Smooth muscle cell of the brain vasculature (primary cell): ENCODE results near the gene PRKAR1B.

ENCODE experiments used
- DNase-seq: peaks from one replicate; pipeline ENCODE4 v3.0.0-alpha.2; 2012; ENCODE audit warnings: low read depth, low spot score

Gene PRKAR1B

DNA sequence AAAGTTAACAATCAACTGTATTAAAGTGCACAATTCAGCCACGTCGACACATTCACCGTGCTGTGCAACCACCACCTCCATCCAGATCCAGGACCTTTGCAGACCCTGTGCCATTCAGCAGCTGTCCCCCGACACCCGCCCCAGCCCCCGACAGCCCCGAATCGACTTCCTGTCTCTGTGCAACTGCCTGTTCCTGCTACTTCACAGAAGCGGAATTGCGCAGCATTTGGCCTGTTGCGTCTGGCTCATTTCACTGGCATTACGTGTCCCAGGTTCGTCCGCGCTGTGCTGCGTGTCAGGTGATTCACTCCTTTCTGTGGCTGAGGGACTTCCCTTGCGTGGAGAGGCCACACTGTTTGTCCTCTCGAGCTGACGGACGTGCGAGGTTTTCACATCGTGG lies 33.8 kb downstream of the PRKAR1B start:
- no peak for DNase-seq

DNA sequence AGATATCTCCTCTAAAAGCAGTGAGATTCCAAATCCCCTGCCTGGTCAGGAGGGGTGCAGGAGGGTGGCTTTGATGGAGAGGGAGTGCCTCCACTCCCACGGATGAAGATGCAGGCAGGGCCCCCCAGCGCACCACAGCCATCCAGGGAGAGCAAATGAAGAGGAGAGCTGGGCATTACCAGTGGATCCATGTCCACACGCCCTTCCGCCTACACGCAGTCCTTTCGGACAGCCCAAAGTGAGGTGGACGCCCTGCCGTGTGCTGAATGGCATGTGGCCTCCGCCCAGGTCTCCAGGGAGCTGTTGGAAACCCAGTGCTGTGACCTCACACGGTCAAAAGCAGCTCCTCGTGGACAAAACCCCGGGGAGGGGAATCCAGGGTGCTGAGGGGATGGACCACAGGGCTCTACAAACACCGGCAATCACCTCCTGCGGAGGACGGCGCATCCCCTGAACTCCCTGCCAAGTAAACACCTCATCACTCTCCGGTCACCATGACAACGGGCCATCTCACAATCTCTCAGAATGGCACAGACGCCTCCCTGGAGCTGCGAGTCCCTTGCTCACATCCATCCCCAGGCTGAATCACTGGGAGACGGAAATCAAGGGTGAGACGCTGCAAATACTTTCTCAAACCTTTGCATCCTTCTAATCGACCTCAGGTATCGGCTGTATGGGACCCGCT lies 35.6 kb downstream of the PRKAR1B start:
- no peak for DNase-seq

DNA sequence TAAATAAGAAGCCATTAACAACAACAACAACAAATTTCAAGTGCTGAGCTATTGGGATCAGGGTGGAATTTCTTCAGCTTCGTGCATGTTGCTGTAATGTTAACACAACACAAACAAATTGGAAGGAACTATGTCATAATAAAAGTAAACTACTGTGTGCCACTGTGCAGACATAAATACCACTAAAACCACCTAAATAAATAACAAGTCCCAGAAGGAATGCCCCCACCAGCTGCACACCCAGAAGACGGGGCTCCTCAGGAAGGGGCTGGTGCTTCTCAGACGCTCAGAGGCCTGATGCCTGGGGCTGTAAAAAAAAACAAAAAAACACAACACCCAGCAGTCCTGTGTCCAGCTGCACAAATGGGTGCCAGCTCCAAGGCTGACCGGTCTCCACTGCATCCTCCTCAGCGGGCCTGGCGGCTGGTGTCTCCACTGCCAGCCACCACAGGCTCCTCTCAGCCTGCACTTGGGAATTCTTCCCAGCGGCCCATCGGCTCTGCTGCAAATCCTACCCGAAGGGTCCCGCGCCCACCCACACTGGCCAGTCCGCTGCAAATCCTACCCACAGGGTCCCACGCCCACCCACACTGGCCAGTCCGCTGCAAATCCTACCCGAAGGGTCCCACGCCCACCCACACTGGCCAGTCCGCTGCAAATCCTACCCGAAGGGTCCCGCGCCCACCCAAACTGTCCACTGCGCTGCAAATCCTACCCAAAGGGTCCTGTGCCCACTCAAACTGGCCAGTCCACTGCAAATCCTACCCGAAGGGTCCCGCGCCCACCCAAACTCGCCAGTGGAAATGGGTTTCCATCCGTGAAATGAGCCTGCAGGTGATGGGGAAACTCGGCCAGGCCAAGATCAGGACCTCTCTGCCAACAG lies 36.4 kb downstream of the PRKAR1B start:
- DNase-seq: peak; percentile 21

DNA sequence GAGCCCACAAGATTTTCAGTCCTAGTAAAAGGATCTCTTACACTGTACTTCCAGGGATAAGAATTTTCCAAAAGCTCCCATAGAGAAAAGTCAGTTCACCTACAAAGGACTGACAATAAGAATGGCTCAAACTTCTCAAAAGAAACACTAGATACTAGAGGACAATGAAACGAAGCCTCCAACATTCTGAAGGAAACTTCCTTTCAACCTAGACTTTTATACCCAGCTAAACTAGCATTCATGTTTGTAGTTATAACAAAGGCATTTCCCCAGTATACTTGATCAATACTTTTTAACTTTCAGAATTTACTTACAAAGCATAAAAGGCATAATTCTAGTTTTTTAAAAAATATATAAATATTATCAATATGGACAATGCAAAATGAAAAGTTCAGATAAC lies 41.5 kb downstream of the PRKAR1B start:
- no peak for DNase-seq

DNA sequence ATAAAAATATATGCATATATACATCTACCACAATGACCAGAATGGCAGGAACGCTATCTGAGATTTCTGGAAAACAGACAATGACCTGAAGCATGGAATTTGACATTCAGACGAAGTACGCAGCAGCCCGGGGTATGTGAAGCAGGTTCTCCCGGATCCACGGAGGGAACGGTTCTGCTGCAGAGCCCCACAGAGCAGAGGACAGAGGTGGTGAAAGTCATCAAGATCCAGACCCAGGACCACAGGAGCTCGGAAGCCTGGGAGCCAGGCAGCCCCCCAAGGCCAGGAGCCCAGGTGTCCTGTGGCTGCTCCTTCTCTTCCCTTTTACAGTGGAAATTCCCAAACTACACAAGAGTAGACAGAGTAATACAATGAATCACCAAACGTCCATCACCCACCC lies 42.7 kb downstream of the PRKAR1B start:
- DNase-seq: no peak

DNA sequence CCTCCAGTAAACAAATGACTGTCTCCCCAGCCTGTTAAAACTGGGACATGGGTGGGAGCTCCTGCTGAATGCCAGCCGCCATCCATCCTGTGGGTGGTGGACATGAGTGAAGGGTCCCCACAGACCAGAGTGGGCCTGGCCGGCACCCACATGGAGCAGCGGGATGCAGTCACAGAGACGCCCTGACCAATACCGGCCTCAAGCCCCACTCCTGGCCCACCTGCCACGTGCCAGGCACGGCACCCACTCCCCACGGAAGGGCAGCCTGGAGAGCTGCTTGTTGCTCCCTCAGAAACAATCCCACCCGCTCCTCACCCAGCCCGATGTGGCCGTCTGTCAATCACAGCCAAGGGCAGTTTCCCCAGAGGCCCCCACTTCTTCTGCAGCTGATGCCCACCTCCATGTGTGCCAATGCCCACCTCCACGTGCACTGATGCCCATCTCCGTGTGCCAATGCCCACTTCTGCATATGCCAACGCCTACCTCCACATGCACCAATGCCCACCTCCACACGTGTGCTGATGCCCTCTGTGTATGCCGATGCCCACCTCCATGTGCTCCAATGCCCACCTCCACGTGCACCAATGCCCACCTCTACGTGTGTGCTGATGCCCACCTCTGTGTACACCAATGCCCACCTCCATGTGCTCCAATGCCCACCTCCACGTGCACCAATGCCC lies 43.4 kb downstream of the PRKAR1B start:
- DNase-seq: no peak

DNA sequence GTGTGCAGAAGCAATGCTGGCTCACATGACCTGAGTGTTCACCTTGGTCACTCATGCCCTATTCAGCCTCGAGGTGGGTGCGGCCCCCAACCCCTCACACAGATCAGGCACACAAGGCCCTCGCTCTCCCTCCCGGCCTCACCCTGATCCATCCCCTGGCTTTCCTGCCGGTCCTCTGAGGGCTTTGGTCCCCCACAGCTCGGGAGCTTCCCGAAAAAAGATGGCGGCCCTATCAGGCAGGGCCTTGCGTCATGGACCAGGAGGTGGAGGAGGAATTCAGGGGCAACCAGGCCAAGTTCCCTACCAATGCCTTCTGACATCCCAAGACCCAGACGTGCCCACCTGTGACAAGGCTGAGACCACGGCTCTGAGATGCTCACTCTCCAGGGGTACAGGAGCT lies 44.3 kb downstream of the PRKAR1B start:
- DNase-seq: no peak

DNA sequence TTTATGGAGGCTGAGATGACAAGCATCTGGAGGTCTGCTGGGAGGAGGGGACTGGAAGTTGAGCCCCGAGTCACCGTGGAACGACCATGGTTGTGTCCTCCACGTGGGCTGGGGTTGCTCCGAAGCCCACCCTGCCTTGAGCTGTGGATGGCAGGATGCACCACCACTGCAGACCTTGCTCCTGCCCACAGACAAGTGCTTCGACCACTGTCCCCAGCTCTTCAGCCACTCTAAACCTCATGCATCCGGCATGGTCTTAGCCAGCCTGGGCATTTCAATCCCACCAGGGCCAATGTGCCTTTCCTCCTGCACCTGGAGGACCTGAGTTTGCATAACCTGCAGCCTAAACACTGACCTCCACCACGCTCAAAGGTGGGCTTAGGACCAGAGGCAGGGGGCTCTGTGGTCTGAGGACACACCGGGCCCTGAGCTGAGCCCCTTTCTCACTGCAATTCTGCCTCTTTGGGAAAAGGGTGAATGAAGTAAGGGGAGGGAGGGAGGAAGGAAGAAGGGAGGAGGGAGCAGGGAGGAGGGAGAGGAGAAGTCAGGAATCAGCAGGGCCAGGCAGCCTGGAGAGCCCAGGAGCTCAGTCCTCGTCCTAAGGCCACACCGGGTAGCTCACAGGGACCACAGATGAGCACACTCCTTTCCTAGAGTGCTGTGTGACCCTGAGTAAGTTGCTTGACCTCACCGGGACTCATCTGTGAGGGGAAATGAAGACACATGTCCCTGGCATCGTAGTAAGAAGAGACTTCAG lies 45.4 kb downstream of the PRKAR1B start:
- no peak for DNase-seq

DNA sequence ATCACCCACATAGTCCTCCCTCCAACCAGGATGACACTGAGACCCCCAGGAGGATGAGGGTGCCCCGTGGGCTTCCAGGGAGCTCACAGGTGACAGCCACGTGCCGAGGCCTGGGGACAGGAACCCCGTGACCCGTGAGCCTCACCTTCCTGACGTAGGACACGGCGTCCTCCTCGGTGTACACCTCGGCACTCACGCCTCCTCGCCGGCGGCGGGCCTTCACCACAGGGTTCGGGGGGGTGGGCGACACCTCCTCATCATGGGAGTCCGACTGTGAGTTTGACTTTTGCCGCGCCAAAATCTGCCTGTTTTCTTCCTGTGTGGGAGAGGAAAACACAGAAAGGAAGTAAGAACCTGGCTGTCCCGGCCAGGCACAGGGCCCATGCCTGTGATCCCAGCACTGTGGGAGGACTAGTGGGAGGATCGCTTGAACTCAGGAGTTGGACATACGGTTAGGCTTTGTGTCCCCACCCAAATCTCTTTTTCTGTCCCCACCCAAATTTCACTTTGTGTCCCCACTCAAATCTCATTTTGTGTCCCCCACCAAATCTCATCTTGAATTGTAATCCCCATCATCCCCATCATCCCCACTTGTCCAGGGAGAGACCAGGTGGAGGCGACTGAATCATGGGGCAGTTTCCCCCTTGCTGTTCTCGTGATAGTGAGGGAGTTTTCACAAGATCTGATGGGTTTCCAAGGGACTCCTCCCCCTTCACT lies 46.5 kb downstream of the PRKAR1B start:
- DNase-seq: no peak

DNA sequence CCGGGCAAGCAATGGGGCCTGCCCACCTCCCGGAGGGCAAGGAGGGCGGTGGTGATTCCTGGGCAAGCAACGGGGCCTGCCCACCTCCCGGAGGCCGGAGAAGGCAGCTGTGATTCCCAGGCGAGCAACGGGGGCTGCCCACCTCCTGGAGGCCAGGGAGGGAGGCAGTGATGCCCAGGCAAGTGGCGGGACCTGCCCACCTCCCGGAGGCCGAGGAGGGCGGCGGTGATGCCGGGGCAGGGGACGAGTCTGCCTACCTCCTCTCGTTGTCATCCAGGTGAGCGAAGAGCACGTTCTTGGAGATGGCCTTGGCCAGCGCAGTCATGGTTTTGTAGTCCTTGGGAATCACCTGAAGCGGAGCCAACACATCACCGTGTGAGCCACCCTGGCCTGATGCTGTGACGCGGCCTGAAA lies 50.1 kb downstream of the PRKAR1B start:
- no peak for DNase-seq

DNA sequence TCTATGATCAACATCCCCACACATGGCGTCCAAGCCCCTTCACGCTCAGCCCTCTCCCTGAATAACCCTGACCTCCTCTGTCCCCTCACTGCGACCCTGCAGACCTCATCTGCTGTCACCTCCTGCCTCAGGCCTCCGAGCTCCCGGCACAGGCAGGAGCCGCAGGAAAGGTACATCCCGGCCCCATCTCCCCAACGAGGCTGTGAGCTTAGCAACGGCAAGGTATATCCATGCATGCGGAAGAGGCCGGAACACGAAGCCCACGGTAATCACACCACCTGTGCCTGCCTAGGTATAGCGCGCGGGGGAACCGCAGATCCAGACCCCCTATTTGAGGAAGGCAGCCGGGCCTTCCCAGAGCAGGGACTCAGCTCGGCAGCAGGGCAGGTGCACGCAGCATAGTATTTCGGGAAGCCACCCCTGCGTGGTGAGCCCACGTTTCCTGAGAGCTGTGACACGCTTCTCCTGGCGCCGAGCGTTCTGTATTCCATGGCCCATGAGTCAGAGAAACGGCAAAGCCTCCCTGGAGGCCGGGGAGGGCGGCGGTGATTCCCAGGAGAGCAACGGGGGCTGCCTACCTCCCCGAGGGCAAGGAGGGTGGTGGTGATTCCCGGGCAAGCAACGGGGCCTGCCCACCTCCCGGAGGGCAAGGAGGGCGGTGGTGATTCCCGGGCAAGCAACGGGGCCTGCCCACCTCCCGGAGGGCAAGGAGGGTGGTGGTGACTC lies 50.7 kb downstream of the PRKAR1B start:
- no peak for DNase-seq

DNA sequence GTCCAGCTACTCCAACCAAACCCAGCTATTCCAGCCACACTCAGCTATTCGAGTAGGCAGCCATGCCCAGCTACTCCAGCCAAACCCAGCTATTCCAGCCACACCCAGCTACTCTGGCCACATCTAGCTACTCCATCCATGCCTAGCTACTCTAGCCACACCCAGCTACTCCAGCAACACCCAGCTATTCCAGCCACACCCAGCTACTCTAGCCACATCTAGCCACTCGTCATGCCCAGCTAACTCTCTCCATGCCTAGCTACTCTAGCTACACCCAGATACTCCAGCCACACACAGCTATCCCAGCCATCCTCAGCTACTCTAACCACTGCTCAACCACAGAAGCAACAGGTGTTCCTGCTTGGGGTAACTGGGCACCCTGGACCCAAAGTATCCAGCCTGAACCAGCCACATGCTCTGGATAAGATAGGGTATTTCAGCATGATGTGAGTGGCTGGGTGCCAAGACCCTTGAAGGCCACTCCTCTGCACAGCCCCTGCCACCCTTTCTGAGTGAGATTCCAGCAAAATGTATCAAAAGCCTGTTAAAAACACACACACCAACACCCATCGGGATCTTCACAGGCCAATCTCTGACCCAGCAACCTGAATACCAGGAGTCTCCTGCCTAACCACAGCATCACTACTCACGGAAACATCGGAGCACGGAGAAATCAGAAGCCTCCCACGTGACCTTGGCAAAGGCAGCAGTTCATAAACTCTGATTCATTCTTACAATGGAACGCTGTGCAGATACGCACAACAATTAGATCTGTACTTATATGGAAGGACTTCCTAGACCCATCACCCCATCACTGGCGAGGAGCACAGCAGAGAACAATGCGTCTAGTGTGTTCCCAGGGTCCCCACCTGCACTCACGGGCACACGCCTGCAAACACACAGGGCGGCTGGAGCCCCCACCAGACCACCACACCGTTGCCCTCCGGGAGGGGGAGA lies 52.3 kb downstream of the PRKAR1B start:
- no peak for DNase-seq

DNA sequence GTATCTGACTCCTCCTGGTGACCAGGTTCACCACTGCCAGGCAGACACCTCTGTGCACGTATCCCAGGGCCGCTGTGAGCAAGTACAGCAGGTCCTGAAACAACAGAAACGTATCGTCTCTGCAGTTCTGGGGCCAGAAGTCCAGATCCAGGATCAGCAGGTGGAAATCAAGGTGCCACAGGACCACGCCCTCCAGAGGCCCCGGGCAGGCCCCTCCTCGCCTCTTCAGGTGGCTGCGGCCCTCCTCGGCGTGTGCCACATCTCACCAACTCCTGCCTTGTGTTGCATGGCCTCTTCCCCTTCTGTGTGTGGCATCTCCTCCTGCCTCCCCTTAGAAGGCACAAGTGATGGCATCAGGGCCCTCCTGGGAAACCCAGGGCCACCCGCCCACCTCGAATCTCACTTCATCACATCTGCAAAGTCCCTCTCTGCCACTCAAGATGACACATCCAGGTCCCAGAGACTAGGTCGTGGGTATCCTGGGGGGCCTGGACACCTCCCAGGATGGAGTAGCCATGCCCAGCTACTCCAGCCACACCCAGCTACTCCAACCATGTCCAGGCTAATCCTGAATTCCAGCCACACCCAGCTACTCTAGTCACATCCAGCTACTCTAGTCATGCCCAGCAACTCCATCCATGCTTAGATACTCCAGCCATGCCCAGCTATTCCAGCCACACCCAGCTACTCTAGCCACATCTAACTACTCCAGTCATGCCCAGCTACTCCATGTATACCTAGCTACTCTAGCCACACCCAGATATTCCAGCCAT lies 53.2 kb downstream of the PRKAR1B start:
- DNase-seq: no peak

DNA sequence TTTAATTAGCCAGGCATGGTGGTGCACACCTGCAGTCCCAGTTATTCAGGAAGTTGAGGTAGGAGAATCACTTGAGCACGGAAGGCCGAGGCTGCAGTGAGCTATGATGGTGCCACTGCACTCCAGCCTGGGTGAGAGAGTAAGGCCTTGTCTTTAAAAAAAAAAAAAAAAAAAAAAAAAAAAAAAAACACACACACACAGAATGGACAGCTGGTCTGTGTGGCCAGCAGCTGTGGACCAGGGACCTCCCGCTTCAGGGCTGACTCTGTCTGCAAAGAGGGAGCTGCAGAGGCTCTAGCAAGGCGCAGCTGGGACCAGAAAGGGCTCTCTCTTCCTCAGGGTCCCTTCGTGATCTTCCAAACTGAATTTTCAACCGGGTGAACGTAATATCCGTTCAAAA lies 54.2 kb downstream of the PRKAR1B start:
- no peak for DNase-seq

DNA sequence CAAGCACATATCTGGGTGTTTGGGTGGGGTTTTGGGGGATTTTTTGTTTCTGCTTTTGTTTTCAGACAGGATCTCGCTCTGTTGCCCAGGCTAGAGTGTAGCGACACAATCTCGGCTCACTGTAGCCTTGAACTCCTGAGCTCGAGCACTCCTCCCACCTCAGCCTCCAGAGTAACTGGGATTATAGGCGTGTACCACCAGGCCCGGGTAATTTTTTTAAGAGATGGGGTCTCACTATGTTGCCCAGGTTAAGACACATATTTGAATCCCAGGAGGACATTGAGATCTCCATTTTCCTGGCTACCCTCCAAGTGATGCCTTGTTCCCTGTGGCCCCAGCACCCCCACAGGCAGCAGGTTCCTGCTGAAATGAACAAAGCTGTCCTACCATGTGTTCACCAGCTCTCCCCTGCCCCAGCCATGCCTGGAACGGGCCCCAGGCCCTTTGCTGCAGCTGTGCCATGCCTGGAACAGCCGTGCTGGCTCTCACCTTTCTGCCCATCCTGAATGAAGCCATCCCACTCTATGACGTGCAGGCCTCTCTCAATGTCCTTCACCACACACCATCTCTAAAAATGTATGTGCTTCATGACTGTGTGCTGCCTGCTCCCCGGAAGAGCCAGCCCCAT lies 55.6 kb downstream of the PRKAR1B start:
- no peak for DNase-seq

DNA sequence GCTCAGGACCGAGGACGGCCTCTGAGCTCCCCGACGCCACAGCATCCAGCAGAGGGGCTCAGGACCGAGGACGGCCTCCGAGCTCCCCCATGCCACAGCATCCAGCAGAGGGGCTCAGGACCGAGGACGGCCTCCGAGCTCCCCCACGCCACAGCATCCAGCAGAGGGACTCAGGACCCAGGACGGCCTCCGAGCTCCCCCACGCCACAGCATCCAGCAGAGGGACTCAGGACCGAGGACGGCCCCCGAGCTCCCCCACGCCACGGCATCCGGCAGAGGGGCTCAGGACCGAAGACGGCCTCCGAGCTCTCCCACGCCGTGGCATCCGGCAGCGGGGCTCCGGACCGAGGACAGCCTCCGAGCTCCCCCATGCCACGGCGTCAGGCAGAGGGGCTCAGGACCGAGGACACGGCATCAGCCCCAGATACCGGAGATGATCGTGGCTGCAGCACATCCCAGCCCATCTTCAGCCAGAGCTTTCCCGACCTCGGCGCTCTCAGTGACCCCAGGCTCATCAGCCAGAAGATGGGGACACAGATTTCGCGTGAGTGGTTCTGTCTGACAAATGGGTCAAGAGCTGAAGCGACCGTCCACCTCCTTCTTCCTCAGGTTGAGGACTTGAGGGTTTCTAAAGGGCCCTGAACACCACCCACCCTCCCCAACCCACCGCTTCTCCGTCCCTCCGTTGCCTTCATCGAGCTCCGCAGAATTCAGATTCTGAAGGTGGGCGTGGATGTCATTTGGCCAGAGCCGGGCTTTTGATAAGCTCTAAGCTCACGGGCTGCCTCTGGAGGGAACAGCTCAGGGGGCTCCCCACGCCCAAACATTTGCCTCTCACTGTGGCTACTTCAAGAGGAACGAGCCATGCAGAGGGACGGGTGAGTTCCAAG lies 56.3 kb downstream of the PRKAR1B start:
- DNase-seq: no peak

DNA sequence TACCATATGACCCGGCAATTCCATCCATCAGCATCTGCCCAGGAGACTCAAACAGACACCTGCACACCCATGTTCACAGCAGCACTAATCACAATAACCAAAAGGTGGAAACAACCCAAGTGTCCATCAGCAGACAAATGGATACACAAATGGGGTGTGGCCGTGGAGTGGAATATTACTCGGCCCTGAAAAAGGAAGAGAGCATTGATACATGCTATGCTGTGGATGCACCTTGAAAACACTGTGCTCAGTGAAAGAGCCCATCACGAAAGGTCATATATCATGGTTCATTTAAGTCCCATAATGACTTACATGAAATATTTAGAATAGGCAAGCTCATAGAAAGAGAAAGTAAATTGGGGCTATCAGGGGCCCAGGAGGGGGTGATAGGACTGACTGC lies 58.1 kb downstream of the PRKAR1B start:
- DNase-seq: no peak
